GM11168 (cell line): ENCODE measurements around the gene DEFB124.
"Not testable (repeated sequence)": the region's sequence is repeated elsewhere in the genome, so short reads cannot be mapped to it uniquely, and the experiment has no call there.

Source experiments
- in situ Hi-C: fragments of 300-500 bp; cut with MboI; formaldehyde crosslinking; loops from one replicate; pipeline ENCODE4 v1.12.0; 2022; ENCODE audit warnings: low sequenced_read_pairs; ENCODE audit not compliant: unreplicated experiment

Gene DEFB124

DNA sequence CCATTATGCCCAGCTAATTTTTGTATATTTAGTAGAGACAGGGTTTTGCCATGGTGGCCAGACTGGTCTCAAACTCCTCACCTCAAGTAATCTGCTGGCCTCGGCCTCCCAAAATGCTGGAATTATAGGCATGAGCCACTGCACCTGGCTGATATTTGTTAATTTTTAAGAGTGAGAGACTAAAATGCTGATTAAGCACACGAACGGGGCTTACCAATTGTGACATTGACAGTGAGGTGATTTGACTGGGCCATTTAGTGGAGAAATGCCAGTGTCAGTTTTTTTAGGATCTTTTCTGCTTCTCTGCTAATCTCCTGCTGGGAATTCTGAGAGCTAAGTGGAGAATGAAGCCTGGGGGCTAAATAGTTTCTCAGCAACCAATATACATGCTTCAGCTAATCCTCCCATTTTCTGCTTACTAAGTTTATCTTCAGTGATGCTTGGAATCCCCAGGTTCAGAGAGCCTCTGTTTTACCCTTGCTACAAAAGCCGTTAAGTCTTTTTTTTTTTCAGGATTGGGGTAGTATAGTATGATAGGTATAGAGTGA lies 44.3 kb downstream of the DEFB124 start:
- in situ Hi-C loops, result no loop called here

DNA sequence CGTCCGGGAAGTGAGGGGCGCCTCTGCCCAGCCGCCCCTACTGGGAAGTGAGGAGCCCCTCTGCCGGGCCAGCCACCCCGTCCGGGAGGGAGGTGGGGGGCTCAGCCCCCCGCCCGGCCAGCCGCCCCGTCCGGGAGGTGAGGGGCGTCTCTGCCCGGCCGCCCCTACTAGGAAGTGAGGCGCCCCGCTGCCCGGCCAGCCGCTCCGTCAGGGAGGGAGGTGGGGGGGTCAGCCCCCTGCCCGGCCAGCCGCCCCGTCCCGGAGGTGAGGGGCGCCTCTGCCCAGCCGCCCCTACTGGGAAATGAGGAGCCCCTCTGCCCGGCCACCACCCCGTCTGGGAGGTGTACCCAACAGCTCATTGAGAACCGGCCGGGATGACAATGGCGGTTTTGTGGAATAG lies 47.4 kb downstream of the DEFB124 start:
- in situ Hi-C loops, result not testable (repeated sequence)

DNA sequence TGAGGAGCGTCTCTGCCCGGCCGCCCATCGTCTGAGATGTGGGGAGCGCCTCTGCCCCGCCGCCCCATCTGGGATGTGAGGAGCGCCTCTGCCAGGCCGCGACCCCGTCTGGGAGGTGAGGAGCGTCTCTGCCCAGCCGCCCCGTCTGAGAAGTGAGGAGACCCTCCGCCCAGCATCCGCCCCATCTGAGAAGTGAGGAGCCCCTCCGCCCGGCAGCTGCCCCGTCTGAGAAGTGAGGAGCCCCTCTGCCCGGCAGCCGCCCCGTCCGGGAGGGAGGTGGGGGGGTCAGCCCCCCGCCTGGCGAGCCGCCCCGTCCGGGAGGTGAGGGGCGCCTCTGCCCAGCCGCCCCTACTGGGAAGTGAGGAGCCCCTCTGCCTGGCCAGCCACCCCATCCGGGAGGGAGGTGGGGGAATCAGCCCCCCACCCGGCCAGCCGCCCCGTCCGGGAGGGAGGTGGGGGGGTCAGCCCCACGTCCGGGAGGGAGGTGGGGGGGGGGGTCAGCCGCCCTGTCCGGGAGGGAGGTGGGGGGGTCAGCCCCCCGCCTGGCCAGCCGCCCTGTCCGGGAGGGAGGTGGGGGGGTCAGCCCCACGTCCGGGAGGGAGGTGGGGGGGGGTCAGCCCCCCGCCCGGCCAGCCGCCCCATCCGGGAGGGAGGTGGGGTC lies 47.9 kb downstream of the DEFB124 start:
- in situ Hi-C loops, result not testable (repeated sequence)

DNA sequence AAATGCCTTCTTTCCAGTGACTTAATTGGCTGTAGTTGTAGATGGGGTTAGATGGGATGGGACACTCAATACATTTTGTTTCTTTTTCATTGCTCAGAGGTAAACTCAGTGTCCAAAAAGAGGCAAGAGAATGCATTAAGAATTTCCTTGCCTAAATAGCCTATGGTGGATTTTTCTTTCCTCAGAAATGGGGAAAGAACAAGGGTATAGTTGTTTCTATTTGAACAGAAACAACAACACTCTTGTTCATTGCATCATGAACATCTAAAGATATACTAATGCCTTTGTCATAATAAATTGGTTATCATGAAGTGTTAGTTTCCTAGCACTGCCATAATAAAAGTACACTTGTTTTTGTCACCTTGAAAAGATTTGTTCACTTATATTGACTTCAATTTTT lies 49.1 kb downstream of the DEFB124 start:
- in situ Hi-C loops, result no loop called here

DNA sequence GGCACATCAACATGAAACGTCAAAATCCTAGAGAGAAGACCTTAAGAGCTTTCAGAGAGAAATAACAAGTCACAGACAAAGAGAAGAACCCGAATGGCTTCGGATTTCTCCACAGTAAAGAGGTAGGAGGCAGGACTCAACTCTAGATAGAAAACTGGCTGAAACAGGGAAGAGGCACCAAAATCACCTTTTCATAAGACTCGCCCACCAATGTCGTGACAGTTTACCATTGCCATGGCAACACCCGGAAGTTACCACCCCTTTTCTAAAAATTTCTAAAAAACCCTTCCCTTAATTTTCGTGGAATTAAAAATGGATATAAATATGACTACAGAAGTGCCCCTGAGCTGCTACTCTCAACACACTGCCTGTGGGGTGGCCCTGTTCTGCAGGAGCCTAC lies 56.6 kb downstream of the DEFB124 start:
- in situ Hi-C loops, result no loop called here

DNA sequence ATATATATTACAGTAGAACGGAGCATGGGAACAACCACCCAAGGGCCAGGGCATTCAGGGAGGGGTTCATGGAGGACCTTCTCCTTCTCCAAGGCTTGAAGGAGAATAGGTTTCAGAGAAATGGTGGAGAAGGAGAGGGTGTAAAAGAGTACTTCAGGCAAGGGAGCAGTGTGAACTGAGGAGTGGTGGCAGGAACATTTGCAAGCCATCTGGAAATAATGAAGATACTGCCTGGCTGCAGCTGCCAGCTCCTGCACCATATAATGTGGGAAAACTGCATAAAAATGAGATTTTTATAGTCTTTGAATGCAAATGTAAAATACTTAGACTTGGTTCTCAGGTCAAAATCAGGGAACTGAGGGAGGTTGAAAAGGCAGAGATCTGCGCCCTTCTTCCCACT lies 59.3 kb downstream of the DEFB124 start:
- in situ Hi-C loops, result no loop called here
